ENCODE results near the gene DIAPH3.

The DIAPH3 gene

DNA sequence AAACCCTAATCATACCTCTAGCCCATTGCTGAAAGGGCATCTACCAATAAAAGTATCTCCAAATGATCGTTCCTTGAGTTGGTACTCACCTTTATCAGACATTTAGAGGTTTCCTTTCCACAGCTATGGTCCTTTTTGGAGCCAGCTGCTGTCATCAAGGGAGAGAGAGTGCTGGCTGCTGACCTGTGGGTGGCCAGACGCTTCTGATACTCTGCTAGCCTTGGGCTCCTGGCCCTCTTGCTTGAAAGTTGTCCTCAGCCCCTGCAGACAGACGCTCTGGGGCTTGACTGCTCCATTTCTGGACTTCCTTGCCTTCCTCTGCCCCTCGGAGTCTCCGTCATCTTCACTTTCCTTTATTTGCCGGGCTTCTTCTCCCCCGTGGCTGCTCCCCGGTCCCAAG lies 499.1 kb downstream of the DIAPH3 start:
- no peak for DNase-seq

DNA sequence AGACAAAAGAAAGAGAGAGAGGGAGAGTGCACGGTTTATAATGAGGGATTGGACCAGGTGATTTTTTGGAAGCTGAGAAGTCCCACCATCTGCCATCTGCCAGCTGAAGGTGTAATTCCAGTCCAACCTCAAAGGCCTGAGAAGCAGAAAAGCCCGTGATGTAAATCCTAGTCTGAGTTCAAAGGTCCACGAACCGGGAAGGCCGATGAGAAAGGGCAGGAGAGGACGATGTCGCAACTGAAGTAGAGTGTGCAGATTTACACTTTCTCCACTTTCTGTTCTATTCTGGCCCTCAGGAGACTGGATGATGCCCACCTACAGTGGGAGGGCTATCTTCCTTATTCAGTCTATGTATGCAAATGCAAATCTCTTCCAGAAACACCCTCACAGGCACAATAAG lies 500.0 kb downstream of the DIAPH3 start:
- no peak for DNase-seq

DNA sequence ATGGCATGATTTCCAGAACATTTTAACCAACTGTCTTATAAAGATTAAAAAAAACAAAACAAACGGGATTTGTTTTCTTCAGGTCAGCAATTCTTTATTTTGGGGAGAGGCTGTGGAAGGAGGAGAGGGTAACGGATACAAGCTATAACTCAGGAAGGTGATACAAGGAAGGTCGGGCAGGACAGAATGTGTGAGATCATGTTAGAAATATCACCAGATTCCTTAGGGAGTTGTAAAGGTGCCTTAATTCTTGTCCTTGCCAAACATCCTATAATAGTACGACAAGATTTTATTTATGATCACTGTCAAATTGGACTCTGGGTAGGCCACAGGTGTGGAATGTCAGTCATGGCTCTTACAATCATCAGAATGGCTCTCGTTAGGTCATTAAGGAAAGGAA lies 503.1 kb downstream of the DIAPH3 start:
- no peak for DNase-seq

DNA sequence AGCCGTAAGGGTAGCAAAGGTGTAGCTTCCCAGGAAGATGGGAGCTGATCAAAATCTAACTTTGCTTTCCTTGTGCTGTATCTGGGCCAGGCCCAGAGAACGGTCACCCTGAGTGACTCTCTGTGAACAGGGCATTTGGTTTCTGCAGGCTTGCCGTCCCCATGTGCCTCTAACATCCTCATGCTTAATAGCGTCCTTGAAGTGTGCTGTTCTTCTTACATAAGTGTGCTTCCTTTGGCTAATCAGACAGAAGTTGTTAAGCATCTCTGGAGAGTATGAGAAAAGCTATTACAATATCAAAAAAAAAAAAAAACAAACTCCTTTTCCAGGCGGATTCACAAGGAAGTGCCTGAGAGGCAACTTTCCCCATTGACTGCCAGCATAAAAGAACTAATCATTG lies 503.7 kb downstream of the DIAPH3 start:
- no peak for DNase-seq

DNA sequence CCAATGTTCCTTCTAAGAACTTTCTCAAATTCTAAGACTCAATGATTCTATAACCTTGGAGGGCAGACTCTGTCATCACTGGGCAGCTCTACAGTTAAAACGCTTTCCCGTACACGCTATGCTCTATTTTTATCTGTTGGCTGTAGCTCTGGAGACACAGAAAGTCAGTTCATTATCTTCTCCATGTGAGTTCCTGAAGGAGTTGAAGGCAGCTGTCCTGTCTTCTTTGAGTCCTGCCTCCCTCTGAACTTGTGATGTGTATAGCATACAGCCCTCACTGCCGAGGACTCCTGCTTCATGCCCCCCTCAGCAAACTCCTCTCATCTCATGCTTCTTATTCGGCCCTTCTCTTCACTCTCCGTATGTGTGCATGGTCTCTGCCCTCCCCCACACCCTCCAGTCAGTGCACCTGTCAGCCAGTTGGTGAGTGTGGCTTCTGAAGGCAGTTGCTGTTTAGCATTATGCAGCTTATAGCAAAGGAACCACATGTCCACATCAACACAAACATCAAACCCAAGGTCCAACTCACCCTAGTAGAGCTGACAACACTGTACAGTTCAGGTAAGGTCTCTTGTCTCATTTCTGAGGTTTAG lies 504.9 kb downstream of the DIAPH3 start:
- DNase-seq, result no peak

DNA sequence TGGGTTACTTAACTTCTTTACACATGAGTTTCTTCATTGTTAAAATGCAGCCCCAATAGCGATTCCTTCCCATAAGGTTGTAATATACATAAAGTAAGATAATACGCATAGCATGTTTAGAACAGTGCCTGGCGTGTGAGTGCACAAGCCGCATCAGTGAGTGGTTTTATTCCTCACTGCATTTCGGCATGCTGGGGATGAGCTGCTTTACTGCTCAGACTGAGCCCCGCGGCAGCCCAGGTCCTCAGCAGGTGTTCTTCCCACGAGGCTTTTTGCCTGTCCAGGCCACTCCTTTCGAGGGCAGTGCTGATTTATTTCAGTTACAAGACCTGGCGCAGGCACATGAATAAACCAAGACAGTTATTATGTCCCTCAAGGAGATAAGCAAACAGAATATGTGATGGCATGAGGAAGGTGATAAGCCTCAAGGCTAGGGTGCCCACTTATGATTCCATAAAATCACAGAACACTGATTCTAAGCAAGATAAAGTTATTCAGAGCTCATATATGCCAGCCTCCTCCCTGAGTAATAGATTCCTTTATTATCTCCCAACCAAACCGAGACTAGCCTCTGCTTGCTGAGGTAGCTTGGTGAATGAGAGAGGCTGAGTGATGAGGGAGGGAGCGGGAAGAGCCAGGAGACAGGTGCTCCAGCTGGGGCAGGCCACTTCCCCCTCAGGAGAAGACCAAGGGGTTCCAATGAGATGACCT lies 505.5 kb downstream of the DIAPH3 start:
- no peak for DNase-seq

DNA sequence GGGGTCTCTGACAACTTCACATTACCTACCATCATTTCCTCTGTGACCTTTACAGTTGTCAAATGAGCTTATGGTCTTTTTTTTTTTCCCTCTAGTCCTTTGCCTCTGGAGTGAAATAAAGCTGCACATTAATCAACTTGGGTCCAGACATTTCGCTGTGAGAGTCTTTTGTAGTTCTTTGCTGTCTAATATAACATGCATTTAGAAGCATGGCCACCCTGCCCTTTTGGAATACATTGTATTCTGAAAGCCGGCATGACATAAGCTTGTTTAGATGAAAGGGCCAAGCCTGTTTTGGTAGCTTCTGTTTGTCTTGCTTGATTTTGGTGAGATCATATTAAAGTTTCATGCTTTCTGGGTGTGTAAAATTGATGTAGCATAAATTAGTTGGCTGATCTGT lies 509.8 kb downstream of the DIAPH3 start:
- no peak for DNase-seq

DNA sequence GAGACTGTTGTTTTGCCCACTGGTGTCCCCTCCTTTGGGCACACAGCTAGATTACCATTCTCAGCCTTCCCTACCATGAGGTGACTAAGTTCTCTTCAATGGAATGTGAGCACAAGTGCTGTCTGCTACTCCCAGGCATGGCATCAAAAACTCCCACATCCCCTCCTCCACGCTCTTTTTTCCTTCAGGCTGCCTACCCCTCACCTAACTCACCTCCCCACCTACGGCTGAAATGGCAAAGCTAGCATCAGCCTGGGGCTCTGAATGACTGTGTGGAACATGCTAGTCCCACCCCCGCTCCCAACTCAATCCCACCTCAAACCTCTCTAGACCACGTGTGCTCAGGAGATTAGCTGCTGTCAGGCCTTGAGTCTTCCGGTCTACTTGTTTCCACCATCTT lies 512.2 kb downstream of the DIAPH3 start:
- DNase-seq, result no peak

DNA sequence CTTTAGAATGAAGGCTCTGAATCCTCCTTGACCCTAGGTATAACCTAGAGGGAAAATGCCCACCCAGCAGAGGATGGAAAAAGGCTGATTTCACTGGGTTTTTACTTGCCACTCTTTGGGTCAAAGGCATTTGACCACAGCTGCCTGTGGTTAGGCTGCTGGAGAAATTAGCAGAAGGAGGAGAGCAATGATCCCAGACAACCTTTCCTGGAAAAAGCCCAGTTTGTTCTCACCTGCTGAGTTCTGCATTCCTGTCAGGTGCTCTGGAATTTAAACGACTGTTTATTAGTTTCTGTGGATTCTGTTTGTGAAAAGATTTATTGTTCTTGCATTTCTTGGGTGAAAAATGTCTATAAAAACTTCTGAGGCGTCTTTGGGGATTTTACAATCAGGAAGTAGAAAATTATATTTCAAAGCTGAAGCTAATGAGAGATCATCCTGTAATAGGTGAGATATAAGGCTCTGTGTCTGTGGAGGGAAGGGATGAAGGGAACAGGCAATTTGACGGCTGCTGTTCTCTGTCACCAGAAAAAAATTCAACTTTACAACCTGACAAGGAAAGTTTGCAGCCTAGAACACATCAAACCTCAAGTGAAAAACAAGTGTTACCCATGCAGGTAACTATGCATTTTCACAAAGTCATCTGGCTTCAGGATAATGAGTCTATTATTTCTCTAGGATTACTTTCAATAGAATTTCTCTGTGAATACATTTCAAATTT lies 519.7 kb downstream of the DIAPH3 start:
- no peak for DNase-seq

DNA sequence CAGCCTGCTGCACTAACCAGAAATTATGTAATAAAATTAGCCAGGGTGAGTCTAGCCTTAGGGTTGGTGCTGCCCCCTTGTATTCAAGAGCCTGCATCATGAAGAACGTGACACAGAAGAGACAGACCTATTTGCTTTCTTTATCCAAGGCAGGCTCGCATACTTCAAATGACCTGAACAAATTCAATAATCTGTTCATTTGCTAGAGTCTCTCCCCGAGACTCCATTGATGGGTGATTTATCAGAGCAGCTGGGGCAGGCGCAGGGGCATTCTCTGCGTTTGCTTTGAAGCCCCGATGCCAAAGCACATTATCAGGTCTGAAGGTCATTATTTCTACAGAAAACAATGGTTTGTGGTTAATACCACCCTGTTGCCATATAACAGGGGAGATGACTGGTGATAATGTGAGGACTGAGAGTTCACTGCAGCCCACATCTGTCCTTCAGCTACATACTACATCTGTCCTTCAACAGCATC lies 520.3 kb downstream of the DIAPH3 start:
- no peak for DNase-seq

DNA sequence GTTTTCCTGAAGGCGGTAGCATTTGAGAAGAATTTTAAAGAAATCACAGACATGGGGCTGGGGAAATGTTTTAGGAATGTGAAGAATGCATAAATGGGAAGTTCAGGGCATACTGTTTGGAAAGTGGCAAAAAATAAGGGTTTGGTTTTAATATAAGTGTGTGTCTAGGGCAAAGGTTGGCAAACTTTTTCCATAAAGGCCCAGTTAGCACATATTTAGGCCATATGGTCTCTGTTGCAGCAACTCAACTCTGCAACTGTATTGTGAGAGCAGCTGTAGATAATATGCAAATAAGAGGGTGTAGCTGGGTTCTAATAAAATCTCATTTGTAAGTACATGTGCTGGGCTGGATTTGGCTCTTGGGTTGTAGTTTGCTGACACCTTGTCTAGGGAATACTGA lies 521.9 kb downstream of the DIAPH3 start:
- DNase-seq, result no peak

DNA sequence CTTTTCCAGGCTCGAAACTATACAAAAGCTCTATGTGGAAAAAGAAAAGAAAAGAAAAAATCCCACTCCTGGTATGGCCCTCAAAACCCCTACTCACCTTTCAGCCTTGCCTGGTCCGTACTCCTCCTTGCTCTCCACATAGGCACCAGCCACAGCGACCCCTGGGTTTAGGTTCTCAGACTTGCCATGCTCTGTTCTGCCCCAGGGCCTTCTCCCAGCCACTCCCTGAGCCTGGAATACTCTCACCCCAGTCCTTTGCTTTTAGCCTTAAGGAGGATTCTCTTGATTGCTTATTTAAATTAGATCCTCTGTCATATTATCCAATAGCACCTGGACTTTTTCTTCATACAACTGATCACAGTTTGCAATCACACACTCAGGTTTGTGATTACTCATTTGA lies 522.5 kb downstream of the DIAPH3 start:
- no peak for DNase-seq

DNA sequence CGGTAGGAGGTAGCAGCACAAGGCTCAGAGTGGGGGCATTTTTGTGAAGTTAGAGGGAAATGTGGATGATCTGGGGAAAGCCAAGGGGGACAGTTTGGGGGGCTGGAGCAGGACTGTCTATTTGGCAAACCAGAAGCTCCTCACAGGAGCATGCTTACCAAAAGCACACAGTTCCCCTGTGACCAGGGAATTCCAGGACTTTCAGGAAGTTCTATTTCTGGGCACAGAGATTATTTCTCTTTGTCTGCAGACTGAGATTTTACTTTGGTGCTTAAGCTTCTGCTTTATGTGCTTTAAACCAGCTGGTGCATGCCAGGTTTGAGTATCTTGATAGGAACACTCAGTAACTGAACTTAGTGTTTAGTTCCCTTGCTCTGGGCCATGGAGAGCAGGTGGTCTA lies 525.3 kb downstream of the DIAPH3 start:
- no peak for DNase-seq

DNA sequence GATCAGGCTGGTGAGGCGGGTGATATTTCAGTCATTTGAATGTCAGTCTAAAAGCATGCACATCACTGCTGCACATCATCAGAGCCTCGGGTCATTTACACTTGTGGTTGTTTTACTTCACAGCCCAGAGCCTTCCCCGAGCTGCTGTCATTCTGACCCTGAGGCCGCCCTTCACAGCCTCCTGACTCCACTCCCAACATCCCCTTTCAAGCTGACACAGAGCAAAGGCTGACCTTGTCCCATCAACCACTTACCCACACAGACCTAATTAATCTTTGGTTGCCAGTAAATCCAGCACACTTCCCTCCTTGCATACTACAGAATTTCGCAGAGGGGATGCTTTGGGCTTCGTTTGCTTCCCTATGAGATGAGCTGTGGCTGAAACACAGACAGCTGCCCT lies 528.1 kb downstream of the DIAPH3 start:
- no peak for DNase-seq

DNA sequence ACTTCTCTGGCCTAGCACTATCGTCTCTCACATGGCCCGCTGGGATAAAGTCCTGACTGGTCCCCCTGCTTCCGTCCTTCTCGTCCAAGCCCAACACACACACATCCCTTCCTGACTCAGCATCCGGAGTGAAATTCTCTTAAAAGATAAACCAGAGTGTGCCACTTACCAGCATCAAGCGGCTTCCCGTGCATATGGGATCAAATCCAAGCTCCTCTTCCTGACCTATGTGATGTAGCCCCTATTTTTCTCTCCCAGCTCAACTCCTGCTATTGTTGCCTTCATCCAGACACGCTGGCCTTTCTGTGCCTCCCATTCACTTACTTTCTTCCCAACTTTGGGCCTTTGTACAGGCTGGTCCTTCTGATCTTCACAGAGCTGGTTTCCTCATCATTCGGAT lies 530.4 kb downstream of the DIAPH3 start:
- DNase-seq, result no peak

DNA sequence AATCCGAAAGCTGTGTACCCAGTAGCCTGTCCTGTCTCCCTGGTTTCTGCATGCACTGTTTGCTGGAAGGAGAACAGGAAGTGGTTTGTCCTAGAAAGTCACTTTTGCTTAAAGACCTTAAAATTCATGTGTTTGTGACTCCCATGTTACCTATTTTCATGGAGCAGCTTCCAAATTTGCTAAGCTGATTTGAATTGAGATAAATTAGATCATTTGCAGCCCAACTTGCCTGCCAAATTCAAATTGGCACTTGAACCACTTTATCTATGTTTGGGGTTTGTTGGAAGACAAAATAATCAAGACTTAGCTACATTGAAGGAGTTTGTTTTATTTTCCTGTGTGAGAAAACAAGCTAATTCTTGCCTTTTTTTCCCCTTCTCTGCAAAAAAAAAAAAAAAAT lies 532.5 kb downstream of the DIAPH3 start:
- no peak for DNase-seq

DNA sequence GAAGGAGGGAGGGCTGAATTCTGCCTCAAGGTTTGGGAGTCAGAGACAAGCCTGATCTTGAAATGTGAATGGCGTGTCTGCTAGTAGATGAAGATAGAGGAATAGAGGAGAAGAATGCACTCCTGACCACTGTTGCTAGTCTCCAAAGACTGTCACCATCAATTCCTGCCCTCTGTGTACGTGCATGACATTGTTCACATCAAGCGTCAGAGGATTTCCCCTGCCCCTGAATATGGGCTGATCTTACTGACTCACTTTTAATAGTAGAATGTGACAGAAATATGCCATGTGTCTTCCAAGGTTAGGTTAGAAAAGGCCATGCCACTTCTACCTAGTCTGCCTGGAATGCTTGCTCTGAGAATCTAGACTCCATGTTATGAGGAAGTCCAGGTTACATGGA lies 538.6 kb downstream of the DIAPH3 start:
- no peak for DNase-seq

DNA sequence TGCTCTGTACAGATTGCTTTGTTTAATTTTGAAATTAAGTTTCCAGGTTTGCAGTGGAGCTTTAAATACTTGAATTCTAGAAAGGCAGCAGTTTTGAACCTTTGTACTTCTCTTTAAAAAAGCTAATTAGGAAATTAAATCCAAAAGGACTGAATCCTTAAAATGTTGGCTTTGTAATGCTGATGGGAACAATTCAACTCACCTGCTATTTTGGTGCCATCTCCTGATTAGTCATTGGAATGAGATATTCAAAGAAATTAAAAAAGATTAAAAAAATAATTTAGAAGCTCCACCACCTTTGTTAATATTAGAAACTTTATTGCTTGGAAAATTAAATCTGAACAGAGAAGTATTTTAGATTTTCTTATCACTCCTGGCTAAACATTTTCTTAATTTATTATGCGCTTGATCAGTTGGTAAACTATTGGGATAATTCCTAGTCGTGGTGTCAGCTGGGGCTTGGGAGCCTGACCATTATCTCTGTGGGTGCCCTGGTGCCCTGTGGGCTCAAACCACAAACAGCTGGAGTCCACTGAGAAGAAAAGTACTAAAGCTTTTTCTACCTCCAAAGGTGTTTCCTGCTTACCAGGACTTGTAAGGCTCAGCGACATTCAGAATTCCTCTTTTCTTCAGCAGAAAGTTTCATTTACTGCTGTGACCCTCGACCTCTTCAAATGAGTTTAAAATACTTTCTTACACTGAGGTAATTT lies 540.4 kb downstream of the DIAPH3 start:
- no peak for DNase-seq

DNA sequence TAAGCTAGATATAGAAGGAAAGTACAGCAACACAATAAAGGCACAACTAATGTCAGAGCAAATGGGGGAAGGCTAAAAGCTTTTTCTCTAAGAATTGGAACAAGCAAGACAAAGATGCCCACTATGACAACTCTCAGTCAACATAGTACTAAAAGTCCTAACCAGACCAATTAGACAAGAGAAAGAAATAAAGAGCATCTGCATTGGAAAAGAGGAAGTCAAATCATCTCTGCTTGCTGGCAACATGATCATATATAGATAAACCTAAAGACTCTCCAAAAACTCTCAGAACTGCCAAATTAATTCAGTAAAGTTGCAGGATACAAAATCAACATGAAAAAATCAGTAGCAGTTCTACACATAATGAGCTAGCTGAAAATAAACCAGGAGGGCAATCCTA lies 542.0 kb downstream of the DIAPH3 start:
- DNase-seq, result no peak
